ENCODE measurements around the gene UNC50.
"Not testable (repeated sequence)": the region's sequence is repeated elsewhere in the genome, so short reads cannot be mapped to it uniquely, and the experiment has no call there.

UNC50 gene

GRCh38 chr2:98577313-98577712 lies 31.1 kb upstream of the UNC50 start:
- FAIRE-seq: no peak

GRCh38 chr2:98578231-98578630 lies 30.2 kb upstream of the UNC50 start:
- no peak for FAIRE-seq

GRCh38 chr2:98579926-98580325 lies 28.5 kb upstream of the UNC50 start:
- FAIRE-seq: no peak

DNA sequence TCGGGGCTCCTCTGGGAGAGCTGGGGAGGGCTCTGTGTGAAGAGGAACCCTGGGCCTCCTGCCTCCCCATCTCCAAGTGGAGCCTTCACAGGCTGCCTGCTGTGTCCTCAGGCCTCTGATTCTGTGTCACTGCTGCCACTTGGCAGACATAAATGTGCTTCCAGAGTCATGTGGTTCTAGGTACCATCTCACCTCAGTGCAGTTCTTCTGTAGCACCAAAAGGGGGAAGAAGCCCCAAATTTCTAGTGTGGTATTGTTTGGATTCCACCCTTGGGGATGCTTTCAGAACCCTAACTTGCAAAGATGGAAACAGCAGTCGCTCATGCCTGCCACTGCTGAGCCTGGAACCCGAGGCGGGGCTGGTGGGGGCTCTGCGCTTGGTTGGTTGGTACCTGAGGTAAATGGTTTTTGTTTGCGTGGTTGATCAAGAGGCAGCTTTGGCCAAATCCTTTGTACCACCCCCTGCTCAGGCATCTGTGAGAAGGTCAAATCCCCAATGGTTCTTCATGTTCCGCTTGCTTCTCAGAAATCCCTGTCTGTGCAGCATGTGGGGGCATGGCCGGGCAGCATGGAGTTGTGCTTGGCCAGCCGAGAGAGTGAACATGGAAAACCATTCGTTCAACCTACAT lies 27.6 kb upstream of the UNC50 start:
- no peak for FAIRE-seq

DNA sequence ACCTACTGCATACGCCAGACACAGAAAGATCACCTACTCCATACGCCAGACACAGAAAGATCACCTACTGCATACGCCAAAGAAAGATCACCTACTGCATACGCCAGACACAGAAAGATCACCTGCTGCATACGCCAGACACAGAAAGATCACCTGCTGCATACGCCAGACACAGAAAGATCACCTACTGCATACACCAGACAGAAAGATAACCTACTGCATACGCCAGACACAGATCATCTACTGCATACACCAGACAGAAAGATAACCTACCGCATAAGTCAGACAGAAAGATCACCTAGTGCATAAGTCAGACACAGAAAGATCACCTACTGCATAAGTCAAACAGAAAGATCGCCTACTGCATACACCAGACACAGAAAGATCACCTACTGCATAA lies 25.9 kb upstream of the UNC50 start:
- no peak for FAIRE-seq

- no peak for FAIRE-seq
Observed at GRCh38 chr2:98583276-98583675, 25.1 kb upstream of the UNC50 start.

GRCh38 chr2:98583816-98584618 lies 24.4 kb upstream of the UNC50 start:
- no peak for FAIRE-seq

GRCh38 chr2:98585386-98585785 lies 23.0 kb upstream of the UNC50 start:
- FAIRE-seq: no peak

- no peak for FAIRE-seq
Observed at GRCh38 chr2:98586551-98587140, 21.7 kb upstream of the UNC50 start.

DNA sequence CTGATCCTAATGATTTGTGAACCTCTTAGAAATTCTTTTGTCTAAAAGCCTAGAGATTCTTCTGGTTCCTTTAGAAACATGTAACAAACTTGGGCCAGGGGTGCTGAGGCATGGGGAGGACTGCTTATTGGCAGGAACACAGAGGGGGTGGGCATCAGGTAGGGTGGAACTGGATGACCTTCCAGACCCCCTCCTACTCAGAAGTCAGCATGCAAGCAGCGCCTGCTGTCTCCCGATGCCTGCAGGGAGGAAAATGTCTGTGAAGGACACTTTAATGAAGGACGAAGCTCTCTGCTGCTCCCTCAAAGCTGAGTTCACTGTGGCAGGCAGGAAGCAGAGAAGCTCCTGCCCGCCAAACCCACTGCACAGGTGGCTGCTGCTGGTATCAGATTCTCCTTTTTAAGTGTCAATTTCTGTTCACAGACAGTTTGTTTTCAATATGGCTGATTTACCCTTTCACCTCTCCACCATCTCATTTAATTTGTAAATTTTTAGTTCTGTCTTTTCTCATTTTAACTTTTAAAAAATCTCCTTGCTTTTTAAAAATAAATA lies 19.4 kb upstream of the UNC50 start:
- FAIRE-seq: no peak

DNA sequence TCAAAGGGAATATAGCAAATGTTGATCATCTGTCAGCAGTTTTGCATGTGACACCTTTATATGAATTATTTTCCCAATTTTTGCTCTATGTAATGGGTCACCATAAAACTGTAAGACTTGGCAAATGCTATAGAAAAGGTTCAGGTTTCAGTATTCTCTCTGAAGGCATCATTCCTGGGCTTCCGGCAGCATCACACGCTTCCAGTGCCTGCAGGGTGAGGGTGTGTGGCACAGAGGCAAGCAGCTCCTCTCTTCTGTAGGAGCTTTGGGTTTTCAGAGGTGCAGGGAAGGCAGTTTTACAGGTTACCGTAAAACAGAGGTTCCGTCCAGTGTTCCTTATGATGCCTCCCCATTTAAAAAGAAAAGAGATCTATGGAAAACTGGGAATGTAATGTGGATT lies 18.9 kb upstream of the UNC50 start:
- no peak for FAIRE-seq

- no peak for FAIRE-seq
Observed at GRCh38 chr2:98592565-98592964, 15.8 kb upstream of the UNC50 start.

GRCh38 chr2:98594665-98595064 lies 13.7 kb upstream of the UNC50 start:
- not testable (repeated sequence) for FAIRE-seq

DNA sequence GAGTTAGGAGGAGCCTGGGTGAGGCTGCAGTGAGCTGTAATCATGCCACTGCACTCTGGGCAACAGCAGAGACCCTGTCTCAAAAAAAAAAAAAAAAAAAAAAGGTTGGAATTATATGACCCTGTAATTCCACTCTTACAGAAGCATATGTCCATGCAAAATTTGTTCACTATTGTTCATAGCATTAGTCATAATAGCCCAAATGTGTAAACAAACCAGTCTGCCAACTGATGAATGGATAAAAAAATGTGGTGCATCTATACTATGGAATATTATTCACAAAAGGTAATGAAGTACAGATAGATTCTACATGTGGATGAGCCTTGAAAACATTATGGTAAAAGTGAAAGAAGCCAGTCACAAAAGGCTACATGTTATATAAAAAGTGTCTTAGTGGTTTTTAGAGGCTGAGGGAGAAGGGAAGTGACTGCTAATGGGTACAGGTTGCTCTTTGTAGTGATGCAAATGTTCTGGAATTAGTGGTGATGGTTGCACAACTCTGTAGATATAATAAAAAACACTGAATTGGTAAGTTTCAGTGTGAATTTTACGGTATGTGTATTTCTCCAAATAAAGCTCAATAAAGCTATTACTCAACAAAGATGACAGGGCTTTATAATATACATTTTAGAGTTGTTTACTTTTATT lies 9.5 kb upstream of the UNC50 start:
- no peak for FAIRE-seq

DNA sequence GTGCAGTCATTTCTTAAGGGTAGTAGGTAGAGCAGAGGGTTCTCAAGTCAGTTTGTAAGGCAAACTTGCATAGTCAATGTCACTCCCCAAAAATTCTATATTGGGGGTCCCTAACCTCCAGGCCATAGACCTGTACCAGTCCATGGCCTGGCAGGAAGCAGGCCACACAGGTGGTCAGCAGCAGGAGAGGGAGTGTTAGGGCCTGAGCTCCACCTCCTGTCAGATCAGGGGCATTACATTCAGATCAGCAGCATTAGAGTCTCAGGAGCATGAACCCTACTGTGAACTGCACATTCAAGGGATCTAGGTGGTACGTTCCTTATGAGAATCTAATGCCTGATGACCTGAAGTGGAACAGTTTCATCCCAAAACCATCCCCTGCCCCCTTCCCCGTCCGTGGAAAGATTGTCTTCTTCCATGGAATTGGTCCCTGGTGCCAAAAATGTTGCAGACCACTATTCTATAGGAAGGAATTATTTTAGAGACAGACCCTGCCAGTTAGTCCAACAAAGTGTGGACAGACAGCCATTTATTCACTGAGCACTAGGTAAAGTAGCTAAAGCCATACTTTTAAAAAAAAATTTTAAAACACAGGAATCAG lies 6.8 kb upstream of the UNC50 start:
- FAIRE-seq: no peak

GRCh38 chr2:98604547-98604946 lies 3.8 kb upstream of the UNC50 start:
- FAIRE-seq: no peak

- no peak for FAIRE-seq
Observed at GRCh38 chr2:98605076-98605475, 3.3 kb upstream of the UNC50 start.

GRCh38 chr2:98606431-98606830 lies 2.0 kb upstream of the UNC50 start:
- no peak for FAIRE-seq

- FAIRE-seq: no peak
Observed at GRCh38 chr2:98607104-98607503, 1.3 kb upstream of the UNC50 start.

DNA sequence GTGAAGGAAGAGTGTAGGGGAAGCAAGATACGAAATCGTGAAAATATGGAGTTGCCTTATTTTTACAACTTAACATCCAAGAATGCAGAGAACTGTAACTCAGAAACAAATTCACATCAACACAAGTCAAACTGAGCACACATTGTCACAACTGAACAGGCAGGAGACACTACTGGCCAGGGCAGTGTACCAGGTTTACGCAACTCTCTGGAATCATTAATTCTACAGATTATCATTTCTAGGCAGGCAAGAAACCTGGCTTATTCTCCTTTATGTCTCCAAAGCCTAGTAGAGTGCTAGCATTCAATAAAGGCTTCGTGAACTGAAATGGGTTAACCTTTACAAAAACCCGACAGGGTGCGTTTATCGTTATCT lies 661 bp upstream of the UNC50 start:
- no peak for FAIRE-seq

DNA sequence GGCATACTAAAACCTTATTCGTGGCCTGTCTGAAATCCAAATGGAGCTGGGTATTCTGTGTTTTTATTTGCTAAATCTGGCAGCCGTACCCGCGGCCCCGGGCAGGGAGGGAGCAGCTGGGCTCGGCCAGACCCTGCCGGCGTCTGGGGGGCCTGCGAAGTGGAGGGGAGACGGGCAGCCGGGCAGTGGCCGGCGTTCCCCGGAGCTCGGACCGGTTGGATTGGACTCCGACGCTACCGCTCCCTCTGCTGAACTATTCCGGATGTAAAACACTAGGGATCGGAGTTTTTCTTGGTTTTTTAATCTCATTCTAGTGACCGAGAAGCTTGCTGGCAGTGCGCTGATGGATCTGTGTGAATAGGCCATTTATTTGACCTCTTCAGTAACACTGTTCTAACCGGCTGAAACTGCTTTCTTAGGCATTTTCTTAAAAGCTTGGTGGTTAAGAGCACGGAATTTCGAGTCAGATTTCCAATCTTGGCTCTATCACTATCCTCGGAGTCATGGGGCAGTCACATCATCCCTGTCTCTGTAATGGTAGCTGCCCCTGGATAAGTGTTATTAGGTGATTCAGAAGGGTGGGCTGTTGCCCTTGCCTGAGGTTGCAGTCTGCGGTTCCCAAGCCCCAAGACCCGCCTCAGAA lies 694 bp downstream of the UNC50 start:
- no peak for FAIRE-seq

DNA sequence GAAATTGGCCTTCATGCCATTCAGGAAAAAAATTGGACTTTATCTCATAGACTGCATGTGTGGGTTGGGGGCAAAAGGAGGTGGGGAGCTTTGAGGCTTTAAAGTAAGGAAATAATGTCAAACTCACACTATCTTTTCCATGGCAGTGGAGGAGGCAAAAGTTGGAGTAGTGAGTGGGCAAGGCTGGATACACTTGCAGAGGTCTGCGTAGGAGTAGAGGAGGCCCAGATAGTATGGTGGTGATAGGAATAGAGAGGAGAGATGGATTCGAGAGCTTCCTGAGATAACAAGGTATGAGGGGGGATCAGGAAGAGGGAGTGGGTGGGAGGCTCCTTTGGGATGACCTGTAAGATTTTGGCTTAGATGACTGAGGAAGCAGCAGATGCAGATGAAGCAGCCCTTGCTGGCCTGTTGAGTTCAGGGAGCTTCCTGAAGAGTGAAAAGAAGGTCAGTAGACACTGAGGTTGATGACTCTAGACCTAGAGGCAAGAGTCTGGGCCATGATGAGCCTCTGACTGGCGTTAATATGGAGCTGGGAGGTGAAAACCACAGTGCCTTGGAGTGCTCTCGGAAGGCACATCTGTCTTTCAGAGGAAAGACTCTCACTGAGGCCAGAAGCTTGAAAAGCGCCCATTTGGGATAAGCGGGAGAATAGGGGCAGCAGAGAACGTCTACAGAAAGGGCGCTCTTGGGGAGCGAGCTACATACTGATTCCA lies 5.8 kb downstream of the UNC50 start:
- no peak for FAIRE-seq
